Psoas muscle (tissue), 8 donors: ENCODE data around the gene BAHCC1. TPM values are rescaled to one million over a fixed set of nuclear protein-coding genes. Genes with fewer than 3 reads are reported as not detected.

Experiments used
- ATAC-seq, 4 donors: fragments of 200-7000 bp; cut with Tn5 transposase; one replicate each; pipeline ENCODE4 v1.9.1; 2020; ENCODE audit warnings: moderate library complexity in 3 of 4, mild to moderate bottlenecking in 2 of 4
- DNase-seq, 2 donors: peaks; one replicate each; pipeline ENCODE4 v3.0.0-alpha.2; 2020
- H3K27ac ChIP-seq: fragments of 200-600 bp; one replicate; pipeline ENCODE4 v1.8.0; 2022
- H3K27me3 ChIP-seq, 3 donors: fragments of 200-600 bp in 1 of 3; one replicate each; pipeline versions ENCODE4 v1.6.1 to v1.8.0; 2013 to 2022; ENCODE audit warnings: low read length in 2 of 3, mild to moderate bottlenecking in 2 of 3, moderate library complexity in 1 of 3; ENCODE audit not compliant: insufficient read depth in 3 of 3
- H3K36me3 ChIP-seq, 2 donors: fragments of 200-600 bp in 1 of 2; one replicate each; pipeline versions ENCODE4 v1.6.1 to v1.8.0; 2013 to 2022; ENCODE audit warnings: low read depth in 1 of 2, mild to moderate bottlenecking in 1 of 2, moderate library complexity in 1 of 2; ENCODE audit not compliant: insufficient read depth in 1 of 2
- H3K4me1 ChIP-seq: fragments of 200-600 bp; one replicate; pipeline ENCODE4 v1.8.0; 2022
- H3K4me3 ChIP-seq: fragments of 200-600 bp; one replicate; pipeline ENCODE4 v1.8.0; 2022; ENCODE audit warnings: mild to moderate bottlenecking
- H3K9me3 ChIP-seq: fragments of 200-600 bp; one replicate; pipeline ENCODE4 v1.8.0; 2022
- CTCF ChIP-seq: fragments of 200-600 bp; IDR thresholded peaks from one replicate; pipeline ENCODE4 v1.8.0; 2022; ENCODE audit warnings: antibody characterized with exemption
- WGBS, 3 donors: extraction: QIAGEN DNeasy Blood & Tissue Kit; methylation state at CpG; one replicate each; pipeline versions ENCODE4 v1.1.6 to v1.1.7; 2013; 5-methylcytosine and 5-hydroxymethylcytosine counted together
- intact Hi-C, 2 donors: fragments of 100-400 bp; cut with DNase I; formaldehyde crosslinking; loops; one replicate each; pipeline versions ENCODE4 v1.11.0 to v1.14.2; 2022
- polyA plus RNA-seq, 3 donors: library from polyadenylated mRNA; stranded (reverse); fragments of 200-250 nt; gene quantifications; one replicate each; pipeline ENCODE4 v1.2.3, GENCODE V29; 2013
- total RNA-seq, 4 donors: library from RNA; stranded (reverse); fragmentation: NEBNext Ultra II Directional in 2 of 4; extraction: Animal tissue kit (Norgen Biotek cat#: 25700) in 2 of 4; gene quantifications; one replicate each; pipeline versions ENCODE4 v1.2.1 to v1.2.4, GENCODE V29; 2021 to 2023
- donor health status: healthy with polysubstance abuse.
- donor health status: DM: no; HTN: no; CAD: no; lungs with moderate emphysema.
- donor health status: Bipolar disorder and iron deficiency.
- donor health status: healthy.
- donor health status: DM: yes; HTN: yes; CAD: no.
- donor health status: DM: no; HTN: no; CAD: no.
- donor health status: DM: no; HTN: no; CAD: no.
- donor health status: DM: yes; HTN: yes; CAD: no.

BAHCC1 gene
- total and polyA plus RNA-seq, 7 donors: 2.8 to 10.7 (median 6.6) TPM

- H3K9me3 ChIP-seq: no peaks in the 10 kb centered on the region
- H3K27ac ChIP-seq: peak overlapping the region; percentile 99
- peaks cover 26% of the 10 kb centered on the region for H3K4me1 ChIP-seq
- peak; percentile 44 to 65 (median 48) for ATAC-seq
- no peaks in the 10 kb centered on the region for H3K27me3 ChIP-seq
- peak; percentile 69 to 83 for DNase-seq
- H3K4me3 ChIP-seq: peak overlapping the region; percentile 95
- WGBS, 3 donors: 0% methylated on average over 3 to 60 of the region's 60 CpGs
- TF ChIP-seq CTCF: no peak
- H3K36me3 ChIP-seq: no peaks in the 10 kb centered on the region
- intact Hi-C loops: loop anchor here (1.0 to 5.0 kb wide), 3 partner anchors 39 to 79 kb away; no protein-coding TSS in a partner anchor
Measured at GRCh38 chr17:81386646-81387099, 8.6 kb upstream of the BAHCC1 start.

GRCh38 chr17:81387100-81388090 lies 7.9 kb upstream of the BAHCC1 start:
- ATAC-seq (peak; percentile 27 to 59 (median 42)), DNase-seq (peak in 1 of 2 donors; percentile 82)
- H3K4me1 ChIP-seq: peaks cover 33% of the 10 kb centered on the region
- peak overlapping the region; percentile 99 for H3K27ac ChIP-seq
- peak overlapping the region; percentile 95 for H3K4me3 ChIP-seq
- no peaks in the 10 kb centered on the region for H3K27me3 ChIP-seq
- H3K9me3 ChIP-seq: no peaks in the 10 kb centered on the region
- no peaks in the 10 kb centered on the region for H3K36me3 ChIP-seq
- WGBS, 3 donors: 3 to 14% (median 4%) methylated on average over 62 to 96 of the region's 96 CpGs
- TF ChIP-seq CTCF: no peak
- intact Hi-C loops: loop anchor here in 1 of 2 donors (2.0 to 5.0 kb wide), 2 partner anchors 41 to 80 kb away; no protein-coding TSS in a partner anchor

- ATAC-seq: peak in 3 of 4 donors; percentile 5 to 18 (median 7)
- H3K9me3 ChIP-seq: no peaks in the 10 kb centered on the region
- peak overlapping the region; percentile 95 for H3K4me3 ChIP-seq
- 55 to 70% (median 59%) methylated on average over 14 of the region's 14 CpGs for WGBS, 3 donors
- peak overlapping the region; percentile 99 for H3K27ac ChIP-seq
- intact Hi-C loops: loop anchor here in 1 of 2 donors (5.0 kb wide), 1 partner anchor 81 kb away; no protein-coding TSS in a partner anchor
- TF ChIP-seq CTCF: no peak
- no peak for DNase-seq
- H3K36me3 ChIP-seq: no peaks in the 10 kb centered on the region
- no peaks in the 10 kb centered on the region for H3K27me3 ChIP-seq
- H3K4me1 ChIP-seq: peaks cover 34% of the 10 kb centered on the region
Measured at GRCh38 chr17:81388091-81388611, 7.1 kb upstream of the BAHCC1 start.

GRCh38 chr17:81388612-81389367 lies 6.5 kb upstream of the BAHCC1 start:
- TF ChIP-seq CTCF: no peak
- no peaks in the 10 kb centered on the region for H3K9me3 ChIP-seq
- 15 to 32% (median 15%) methylated on average over 18 to 19 of the region's 19 CpGs for WGBS, 3 donors
- H3K27ac ChIP-seq: peak overlapping the region; percentile 99
- no peaks in the 10 kb centered on the region for H3K36me3 ChIP-seq
- peaks cover 34% of the 10 kb centered on the region for H3K4me1 ChIP-seq
- intact Hi-C loops: loop anchor here in 1 of 2 donors (5.0 kb wide), 1 partner anchor 81 kb away; no protein-coding TSS in a partner anchor
- H3K4me3 ChIP-seq: peak overlapping the region; percentile 95
- no peaks in the 10 kb centered on the region for H3K27me3 ChIP-seq
- ATAC-seq (peak; percentile 22 to 37 (median 36)), DNase-seq (peak; percentile 60 to 82)
